ENCODE measurements around the gene WDFY4.

Gene WDFY4

DNA sequence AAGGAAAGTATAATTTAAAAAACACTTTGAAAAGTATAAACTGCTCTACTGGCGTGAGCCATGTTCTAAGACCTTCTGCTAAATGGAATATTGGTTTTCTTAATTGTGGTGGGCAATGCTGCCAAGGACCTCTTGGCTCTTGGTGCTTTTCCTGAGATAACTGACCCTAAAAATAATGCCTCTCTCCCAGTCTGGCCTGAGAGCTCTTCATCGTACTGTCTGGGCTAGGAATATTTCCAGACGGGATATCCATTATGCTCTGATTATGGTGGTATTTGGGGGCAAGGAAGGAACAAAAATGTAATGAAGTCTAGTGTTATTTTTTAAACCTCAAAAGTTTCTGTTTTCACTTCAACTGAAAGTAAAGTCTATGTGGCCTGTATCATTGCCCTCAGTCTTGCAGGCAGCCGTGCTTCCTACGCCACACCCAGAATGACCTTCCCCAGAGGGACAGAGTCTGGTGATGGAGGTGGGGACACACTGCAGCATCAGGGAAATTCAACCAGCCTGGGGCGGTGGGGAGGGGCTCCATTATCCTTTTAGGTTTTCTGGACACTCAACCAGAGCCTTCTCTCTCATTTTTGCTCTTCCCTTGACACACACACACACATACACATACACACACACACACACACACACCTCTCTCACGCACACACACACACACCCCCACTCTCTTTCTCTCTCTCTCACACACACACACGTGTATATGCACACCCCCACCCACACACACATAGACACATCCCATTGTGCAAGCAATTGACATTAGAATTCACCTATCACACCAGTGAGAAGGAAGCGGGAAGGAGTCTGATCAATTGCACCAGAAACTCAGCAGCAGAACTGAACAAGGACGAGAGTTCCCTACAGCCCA, 155.4 kb downstream of the WDFY4 start:
- Mint-ChIP-seq H3K9me3 (no peaks in the 10 kb centered on the region), H3K4me1 (ENCODE audit: low read depth) (no peaks in the 10 kb centered on the region), H3K27ac (no peak overlapping the region), H3K4me3 (no peak overlapping the region), H3K36me3 (ENCODE audit: low read depth) (no peaks in the 10 kb centered on the region), H3K27me3 (no peaks in the 10 kb centered on the region)

DNA sequence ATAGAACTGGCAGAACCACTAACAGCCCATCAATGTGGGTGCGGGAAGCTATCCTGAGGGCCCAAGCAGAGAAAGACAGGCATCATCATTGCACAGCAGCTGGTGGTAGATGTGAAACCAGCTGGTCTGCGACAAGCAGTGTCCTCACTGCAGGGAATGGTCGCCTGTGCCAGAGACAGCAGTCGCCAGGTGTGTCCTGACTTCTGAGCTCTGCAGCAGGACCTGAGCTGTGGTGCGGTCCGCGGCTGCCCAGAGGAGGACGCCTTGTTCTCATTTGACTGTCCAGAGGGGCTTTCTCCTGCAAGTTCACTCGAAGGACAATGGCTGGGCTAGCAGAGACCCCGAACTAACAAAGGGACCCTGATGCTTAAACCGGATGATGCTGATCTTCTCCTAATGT, 157.6 kb downstream of the WDFY4 start:
- no peak overlapping the region for H3K4me3 Mint-ChIP-seq
- no peaks in the 10 kb centered on the region for H3K27me3 Mint-ChIP-seq
- no peak overlapping the region for H3K27ac Mint-ChIP-seq
- no peaks in the 10 kb centered on the region for H3K9me3 Mint-ChIP-seq
- H3K36me3 Mint-ChIP-seq (ENCODE audit: low read depth), result no peaks in the 10 kb centered on the region
- H3K4me1 Mint-ChIP-seq (ENCODE audit: low read depth), result no peaks in the 10 kb centered on the region

DNA sequence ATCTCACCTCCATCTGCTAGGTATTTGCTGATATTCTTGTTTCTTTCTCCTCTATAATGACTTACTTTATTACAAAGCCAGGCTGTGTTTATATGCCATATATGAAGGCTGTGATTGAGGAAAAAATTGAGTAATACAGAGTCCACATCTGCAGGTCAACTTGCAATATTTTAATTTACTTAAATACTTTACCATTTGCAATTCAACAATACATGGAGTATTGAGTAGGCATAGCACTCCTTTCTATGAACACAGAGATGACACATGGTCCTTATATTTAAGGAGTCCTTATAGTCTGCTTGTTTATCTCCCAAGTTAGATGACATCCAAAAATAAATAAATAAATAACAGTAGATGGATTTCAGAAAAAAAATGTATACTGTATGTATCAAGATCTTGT, 158.5 kb downstream of the WDFY4 start:
- Mint-ChIP-seq H3K4me1 (ENCODE audit: low read depth) (no peaks in the 10 kb centered on the region), H3K4me3 (no peak overlapping the region), H3K9me3 (no peaks in the 10 kb centered on the region), H3K27me3 (no peaks in the 10 kb centered on the region), H3K27ac (no peak overlapping the region), H3K36me3 (ENCODE audit: low read depth) (no peaks in the 10 kb centered on the region)

DNA sequence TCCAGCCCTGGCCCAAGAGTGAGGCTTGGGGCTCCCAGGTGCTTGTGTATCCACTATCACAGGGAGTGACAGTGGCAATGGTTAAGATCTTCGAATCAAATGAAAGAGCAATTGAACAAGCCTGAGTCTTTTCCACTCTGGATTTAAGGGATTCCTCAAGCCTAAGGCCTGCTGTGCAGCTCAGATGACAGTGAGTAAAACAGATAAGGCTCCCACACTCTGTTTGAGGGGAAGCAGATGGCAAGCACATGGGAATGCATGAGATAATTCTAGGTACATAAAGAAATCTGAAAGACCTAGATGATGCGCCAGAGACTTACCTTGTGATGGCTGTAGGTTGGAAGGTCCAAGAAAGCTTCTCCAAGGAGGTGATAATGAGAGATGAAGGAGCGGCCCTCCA, 159.9 kb downstream of the WDFY4 start:
- Mint-ChIP-seq H3K4me1 (ENCODE audit: low read depth) (no peaks in the 10 kb centered on the region), H3K27me3 (no peaks in the 10 kb centered on the region), H3K27ac (no peak overlapping the region), H3K36me3 (ENCODE audit: low read depth) (no peaks in the 10 kb centered on the region), H3K4me3 (no peak overlapping the region), H3K9me3 (no peaks in the 10 kb centered on the region)

DNA sequence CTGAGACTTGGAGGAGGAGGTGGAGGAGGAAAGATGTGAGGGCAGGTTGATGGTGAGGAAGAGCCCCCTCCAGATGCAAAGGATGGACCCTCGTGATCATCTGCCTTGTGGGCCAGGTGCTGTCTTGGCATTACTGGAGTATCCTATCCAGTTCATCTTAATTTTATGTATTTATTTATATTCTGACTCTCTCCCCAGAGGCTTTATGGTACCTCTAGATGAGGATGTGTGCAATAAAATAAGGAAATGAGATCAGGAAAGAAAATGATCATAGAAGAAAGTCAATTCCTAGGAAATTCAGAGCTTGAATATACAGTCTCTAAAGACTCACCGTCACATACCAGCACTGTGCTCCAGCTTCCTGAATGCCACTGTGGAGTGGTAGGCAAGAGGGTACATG, 160.8 kb downstream of the WDFY4 start:
- Mint-ChIP-seq H3K36me3 (ENCODE audit: low read depth) (no peaks in the 10 kb centered on the region), H3K27me3 (no peaks in the 10 kb centered on the region), H3K4me3 (no peak overlapping the region), H3K27ac (no peak overlapping the region), H3K4me1 (ENCODE audit: low read depth) (no peaks in the 10 kb centered on the region), H3K9me3 (no peaks in the 10 kb centered on the region)

DNA sequence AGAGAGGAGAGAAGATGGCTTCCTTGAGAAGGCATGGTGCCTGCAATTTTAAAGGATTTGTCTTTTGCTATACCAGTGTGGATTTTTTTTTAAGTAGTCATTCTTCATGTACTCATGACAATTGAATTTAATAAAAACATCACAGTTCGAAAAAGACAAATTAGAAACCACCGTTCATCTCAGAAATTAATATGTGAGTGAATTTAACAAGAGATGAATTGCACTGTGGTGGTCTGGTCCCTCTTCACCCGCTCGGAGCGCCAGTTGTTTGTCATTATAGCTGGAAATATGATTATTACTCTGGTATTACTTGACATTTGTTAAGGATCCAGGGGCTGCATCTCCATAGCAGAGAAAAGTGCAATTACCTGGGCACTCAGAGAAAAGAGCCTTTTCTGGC, 163.0 kb downstream of the WDFY4 start:
- H3K27ac Mint-ChIP-seq, result no peak overlapping the region
- H3K27me3 Mint-ChIP-seq, result no peaks in the 10 kb centered on the region
- no peaks in the 10 kb centered on the region for H3K36me3 Mint-ChIP-seq (ENCODE audit: low read depth)
- no peak overlapping the region for H3K4me3 Mint-ChIP-seq
- no peaks in the 10 kb centered on the region for H3K9me3 Mint-ChIP-seq
- H3K4me1 Mint-ChIP-seq (ENCODE audit: low read depth), result no peaks in the 10 kb centered on the region

DNA sequence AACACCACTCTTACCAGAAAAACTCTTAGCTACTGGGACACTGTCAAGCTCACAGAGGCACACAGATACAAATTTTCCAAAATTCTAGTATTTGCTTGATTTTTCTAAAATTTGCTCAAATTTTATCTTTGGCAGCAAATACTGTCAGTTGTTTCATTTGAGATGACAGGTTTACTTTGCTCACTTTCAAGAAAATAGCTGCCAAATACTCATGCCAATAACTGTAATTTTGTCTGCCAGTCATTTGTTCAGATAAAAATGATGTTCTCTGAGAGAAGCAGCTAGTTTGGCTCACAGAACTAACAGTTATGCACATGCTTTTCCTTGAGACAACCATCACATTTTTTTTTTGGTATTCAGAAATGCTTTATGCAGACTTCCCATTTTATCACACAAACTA, 172.2 kb downstream of the WDFY4 start:
- Mint-ChIP-seq H3K4me1 (ENCODE audit: low read depth) (no peaks in the 10 kb centered on the region), H3K36me3 (ENCODE audit: low read depth) (no peaks in the 10 kb centered on the region), H3K9me3 (peaks cover 3% of the 10 kb centered on the region), H3K27me3 (no peaks in the 10 kb centered on the region), H3K4me3 (no peak overlapping the region), H3K27ac (no peak overlapping the region)

DNA sequence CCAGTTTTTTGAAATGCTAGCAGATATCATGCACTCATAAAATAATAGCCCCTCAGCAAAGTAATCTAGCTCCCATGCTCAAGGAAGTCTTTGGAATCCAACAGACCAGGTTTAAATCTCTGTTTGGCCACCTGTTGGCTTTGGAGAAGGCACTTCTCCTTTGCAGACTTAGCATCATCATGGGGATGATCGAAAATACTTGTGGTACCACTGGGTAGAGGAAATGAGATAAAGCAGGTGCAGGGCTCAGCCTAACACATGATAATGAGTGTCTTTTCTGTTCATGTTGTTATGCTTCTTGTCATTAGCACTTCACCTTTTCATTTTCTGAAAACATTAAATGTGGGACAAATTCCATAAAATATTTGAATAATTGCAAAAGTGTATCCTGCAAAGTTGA, 187.6 kb downstream of the WDFY4 start:
- H3K27ac Mint-ChIP-seq, result no peak overlapping the region
- H3K4me1 Mint-ChIP-seq (ENCODE audit: low read depth), result no peaks in the 10 kb centered on the region
- no peaks in the 10 kb centered on the region for H3K9me3 Mint-ChIP-seq
- H3K27me3 Mint-ChIP-seq, result no peaks in the 10 kb centered on the region
- no peaks in the 10 kb centered on the region for H3K36me3 Mint-ChIP-seq (ENCODE audit: low read depth)
- no peak overlapping the region for H3K4me3 Mint-ChIP-seq

DNA sequence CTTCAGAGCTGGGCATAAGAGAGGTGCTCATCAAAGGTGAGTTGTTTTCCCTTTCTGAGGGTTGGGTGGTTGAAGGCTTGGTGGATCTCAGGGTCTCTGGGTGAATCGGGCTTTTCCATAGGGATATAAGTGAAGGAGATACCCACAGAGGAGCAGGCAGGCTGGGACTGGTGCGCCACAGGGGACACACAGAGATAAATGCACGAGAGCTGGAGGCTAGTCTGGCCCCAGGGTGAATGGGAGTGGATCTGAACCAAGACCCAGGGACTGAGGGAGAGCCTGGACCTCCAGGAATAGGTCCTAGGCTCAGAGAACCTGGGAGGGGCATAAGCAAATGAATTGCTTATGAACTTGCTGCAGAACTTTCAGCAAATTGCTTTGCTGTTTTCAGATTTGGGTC, 193.4 kb downstream of the WDFY4 start:
- no peaks in the 10 kb centered on the region for H3K4me1 Mint-ChIP-seq (ENCODE audit: low read depth)
- H3K36me3 Mint-ChIP-seq (ENCODE audit: low read depth), result peaks cover 4% of the 10 kb centered on the region

DNA sequence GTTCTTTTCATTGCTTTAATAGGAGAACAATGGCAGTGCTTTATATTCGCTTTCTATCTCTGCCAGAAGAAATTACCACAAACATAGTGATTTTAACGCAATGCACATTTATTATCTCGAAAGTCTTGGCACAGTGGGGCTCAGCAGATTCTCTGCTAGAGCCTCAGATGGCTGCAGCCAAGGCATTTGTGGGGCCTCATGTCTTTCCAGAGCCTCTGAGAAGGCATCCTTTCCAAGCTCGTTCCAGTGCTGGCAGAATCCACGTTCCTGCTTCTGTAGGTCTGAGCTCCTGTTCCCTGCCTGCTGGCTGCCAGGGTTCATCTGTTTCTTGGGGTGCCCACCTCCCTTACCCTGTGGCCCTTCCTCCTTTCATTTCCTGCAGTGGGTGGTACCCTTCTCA, 194.8 kb downstream of the WDFY4 start:
- Mint-ChIP-seq H3K27ac (no peak overlapping the region), H3K4me1 (ENCODE audit: low read depth) (no peaks in the 10 kb centered on the region), H3K4me3 (no peak overlapping the region), H3K9me3 (no peaks in the 10 kb centered on the region), H3K27me3 (no peaks in the 10 kb centered on the region), H3K36me3 (ENCODE audit: low read depth) (peaks cover 4% of the 10 kb centered on the region)

More for the DNA sequence above, 193.4 kb downstream of the WDFY4 start:
- H3K9me3 Mint-ChIP-seq, result no peaks in the 10 kb centered on the region
- no peaks in the 10 kb centered on the region for H3K27me3 Mint-ChIP-seq
- H3K4me3 Mint-ChIP-seq, result no peak overlapping the region
- H3K27ac Mint-ChIP-seq, result no peak overlapping the region

DNA sequence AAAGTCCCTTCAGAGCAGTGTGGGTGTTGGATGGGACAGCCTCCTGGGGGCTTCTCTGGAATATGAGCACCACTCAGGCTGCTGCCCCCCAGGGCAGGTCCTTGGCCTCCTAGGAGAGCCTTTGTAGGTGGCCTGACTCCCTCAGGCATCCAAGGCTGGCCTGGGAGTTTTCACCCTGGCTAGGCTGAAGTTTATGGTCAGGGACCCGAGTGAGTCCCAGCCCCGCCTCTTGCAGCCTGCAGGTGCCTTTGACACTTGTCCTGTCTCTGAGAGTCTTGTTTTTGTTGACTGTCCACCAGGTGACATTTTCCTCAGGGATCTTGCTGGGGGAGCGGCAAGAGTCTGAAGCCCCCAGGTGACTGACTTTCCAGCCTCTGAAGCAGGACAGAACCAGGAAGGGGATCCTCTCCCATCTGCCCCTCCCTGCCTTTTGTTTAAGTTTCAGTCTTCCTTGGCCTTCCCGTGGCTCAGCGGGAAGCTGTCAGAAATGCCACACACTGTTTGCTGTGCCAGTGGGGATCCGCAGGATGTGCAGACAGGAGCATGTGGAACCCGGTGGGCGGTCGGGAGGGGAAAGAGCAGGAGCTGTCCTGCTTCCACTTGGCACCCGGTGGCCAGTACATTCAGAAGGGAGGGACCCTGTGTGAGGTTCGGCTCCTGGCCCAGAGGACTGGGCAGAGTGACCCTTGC, 195.5 kb downstream of the WDFY4 start:
- Mint-ChIP-seq H3K4me3 (no peak overlapping the region), H3K36me3 (ENCODE audit: low read depth) (peaks cover 4% of the 10 kb centered on the region), H3K9me3 (no peaks in the 10 kb centered on the region), H3K27me3 (no peaks in the 10 kb centered on the region), H3K27ac (no peak overlapping the region), H3K4me1 (ENCODE audit: low read depth) (no peaks in the 10 kb centered on the region)

DNA sequence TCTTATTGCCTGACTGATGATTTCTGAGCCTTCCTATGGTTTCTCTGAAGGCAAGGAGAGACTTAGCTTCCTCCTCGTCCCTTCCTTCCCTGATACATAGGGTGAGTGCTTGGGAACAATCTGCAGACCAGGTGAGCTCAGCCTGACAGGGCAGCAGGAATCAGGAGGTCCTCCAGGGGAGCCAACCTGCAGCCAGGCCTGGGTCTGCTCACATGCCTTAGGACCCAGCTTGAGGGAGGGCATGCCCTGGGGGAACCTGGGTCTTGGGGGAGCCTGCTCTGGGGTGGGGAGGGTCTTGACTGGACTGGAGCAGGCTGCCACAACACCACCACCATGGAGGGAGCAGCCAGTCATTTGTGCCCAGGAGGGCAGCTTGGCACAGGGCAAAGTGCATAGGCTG, 197.3 kb downstream of the WDFY4 start:
- Mint-ChIP-seq H3K9me3 (no peaks in the 10 kb centered on the region), H3K36me3 (ENCODE audit: low read depth) (peaks cover 4% of the 10 kb centered on the region), H3K27ac (no peak overlapping the region)

DNA sequence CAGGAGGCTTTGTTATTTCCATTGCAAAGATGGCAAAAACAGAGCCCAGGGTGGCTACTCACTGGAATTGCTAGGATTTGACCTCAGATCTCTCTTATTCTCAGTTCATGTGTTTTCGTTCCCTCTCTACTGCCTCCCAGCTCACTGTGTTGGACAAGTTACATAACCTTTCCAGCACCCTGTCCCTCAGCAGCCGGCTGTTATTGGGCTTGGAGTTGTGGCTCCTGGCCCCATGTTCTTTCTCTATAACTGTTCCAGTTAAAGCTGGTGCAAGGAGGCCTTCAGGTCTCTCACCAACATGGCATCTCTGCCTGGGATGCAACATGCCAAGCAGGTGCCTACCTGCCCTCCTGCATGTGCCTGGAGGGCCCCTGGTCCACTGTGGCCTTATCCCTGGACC, 198.2 kb downstream of the WDFY4 start:
- peaks cover 4% of the 10 kb centered on the region for H3K36me3 Mint-ChIP-seq (ENCODE audit: low read depth)
- no peaks in the 10 kb centered on the region for H3K9me3 Mint-ChIP-seq
- no peaks in the 10 kb centered on the region for H3K27me3 Mint-ChIP-seq
- no peaks in the 10 kb centered on the region for H3K4me1 Mint-ChIP-seq (ENCODE audit: low read depth)
- no peak overlapping the region for H3K4me3 Mint-ChIP-seq
- H3K27ac Mint-ChIP-seq, result no peak overlapping the region

More for the DNA sequence above, 197.3 kb downstream of the WDFY4 start:
- Mint-ChIP-seq H3K4me3 (no peak overlapping the region), H3K4me1 (ENCODE audit: low read depth) (no peaks in the 10 kb centered on the region), H3K27me3 (no peaks in the 10 kb centered on the region)

DNA sequence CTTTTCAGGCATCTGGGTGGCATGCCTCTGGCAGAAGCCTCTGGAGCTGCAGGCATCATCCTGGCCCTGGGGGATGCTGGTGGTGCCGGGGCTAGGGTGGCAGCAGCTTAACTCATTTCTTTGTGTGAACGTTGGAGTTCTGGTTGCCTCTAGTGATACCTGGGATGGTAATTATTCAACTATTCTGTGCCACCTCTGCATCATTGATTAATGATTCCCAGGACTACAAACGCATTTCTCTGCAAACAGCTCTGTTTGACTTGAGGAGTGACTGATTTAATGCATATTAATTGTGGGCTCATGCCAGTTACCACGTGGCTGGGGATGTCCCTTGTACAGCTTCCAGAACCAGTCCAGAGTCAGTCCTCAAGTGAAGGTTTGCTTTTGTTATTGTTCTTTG, 199.0 kb downstream of the WDFY4 start:
- H3K27me3 Mint-ChIP-seq, result no peaks in the 10 kb centered on the region
- no peak overlapping the region for H3K27ac Mint-ChIP-seq
- H3K36me3 Mint-ChIP-seq (ENCODE audit: low read depth), result peaks cover 4% of the 10 kb centered on the region
- no peaks in the 10 kb centered on the region for H3K9me3 Mint-ChIP-seq
- H3K4me3 Mint-ChIP-seq, result no peak overlapping the region
- no peaks in the 10 kb centered on the region for H3K4me1 Mint-ChIP-seq (ENCODE audit: low read depth)

DNA sequence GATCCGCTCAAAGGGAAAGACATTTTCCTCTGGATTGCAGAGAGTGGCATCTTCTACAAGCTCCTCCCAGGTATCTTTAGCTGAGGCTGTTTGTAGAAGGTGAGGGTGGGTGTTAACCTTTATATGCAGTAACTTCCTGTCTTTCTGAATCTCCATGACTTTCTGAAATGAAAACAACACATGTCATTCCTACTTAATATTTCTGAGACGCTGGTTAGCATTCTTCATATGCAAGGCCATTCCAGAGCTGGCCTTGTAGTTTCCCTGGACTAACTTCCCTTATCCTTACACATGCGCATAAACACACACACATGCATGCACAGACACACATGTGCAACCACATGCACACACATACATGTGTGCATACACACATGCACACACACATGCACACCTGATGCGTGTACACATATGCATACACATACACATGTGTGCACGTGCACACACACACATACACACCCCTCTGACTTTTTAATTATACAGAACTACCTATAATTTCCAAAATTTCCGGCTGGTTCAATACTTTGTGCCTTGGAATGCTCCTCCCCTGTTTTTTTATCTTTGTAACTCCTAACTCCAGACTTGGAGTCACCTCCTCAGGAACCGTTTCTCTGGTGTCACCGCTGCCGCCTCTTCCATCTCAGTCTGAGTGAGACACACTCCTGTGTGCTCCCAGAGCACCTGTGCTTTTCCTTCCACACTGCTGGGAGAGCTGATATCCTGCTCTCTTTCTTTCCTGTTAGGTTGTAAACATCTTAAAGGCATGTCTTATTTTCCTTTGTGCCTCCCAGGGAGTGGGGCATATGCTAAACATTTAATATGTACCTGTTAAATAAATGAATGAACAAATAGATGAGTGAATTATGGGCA, 199.7 kb downstream of the WDFY4 start:
- no peaks in the 10 kb centered on the region for H3K9me3 Mint-ChIP-seq
- H3K4me1 Mint-ChIP-seq (ENCODE audit: low read depth), result no peaks in the 10 kb centered on the region
- no peak overlapping the region for H3K27ac Mint-ChIP-seq
- peaks cover 4% of the 10 kb centered on the region for H3K36me3 Mint-ChIP-seq (ENCODE audit: low read depth)
- no peaks in the 10 kb centered on the region for H3K27me3 Mint-ChIP-seq
- no peak overlapping the region for H3K4me3 Mint-ChIP-seq
